Erythroblast (primary cell): Measurements from ENCODE around the gene COMMD3.

Experiments used
- GATA1 ChIP-seq: IDR thresholded peaks from 2 replicates; pipeline ENCODE4 v1.6.1; 2011; ENCODE audit warnings: low read depth, mild to moderate bottlenecking, control low read depth, low read length, moderate library complexity
- POLR2A ChIP-seq: IDR thresholded peaks from 2 replicates; pipeline ENCODE4 v1.6.1; 2011; ENCODE audit warnings: mild to moderate bottlenecking, low read length

- TF ChIP-seq POLR2A (peak; percentile 90), GATA1 (no peak)
Observed at GRCh38 chr10:22316286-22317075, at the start of gene COMMD3.
